ENCODE data around the gene AGPAT3. TPM values are rescaled to one million over a fixed set of nuclear protein-coding genes. Genes with fewer than 3 reads are reported as not detected.
A peak's percentile ranks its signal among the peaks of the same experiment; 100 is the strongest.

Gene AGPAT3
- total and polyA plus RNA-seq, 10 of the 15 experiments (the other 5 are each of a cell fraction or from before 2014, with no cell fraction given), result 1.2 to 110 (median 30.8) TPM

- TF ChIP-seq CEBPZ (IDR thresholded peaks at IDR 0.05; ENCODE audit: low read depth, low read length) (no peak), CREM (IDR thresholded peaks at IDR 0.05; ENCODE audit: low read depth) (0 out of 2 replicates have a peak, but pooled peaks have one; percentile 15), E2F8 (IDR thresholded peaks at IDR 0.05; ENCODE audit: low read depth, partially characterized antibody) (no peak), IKZF2 (IDR thresholded peaks at IDR 0.05) (peak in 1 of 2 experiments; percentile 7; a peak in 1 of 4 replicates), NFYB (IDR thresholded peaks at IDR 0.05; ENCODE audit: insufficient read depth, low read depth, low read length) (no peak), MEF2B (IDR thresholded peaks at IDR 0.05; ENCODE audit: partially characterized antibody, poor library complexity, severe bottlenecking) (peak; percentile 27), ZNF384 (IDR thresholded peaks at IDR 0.05; ENCODE audit: borderline replicate concordance, low read depth, low read length) (no peak), HDAC6 (IDR thresholded peaks at IDR 0.05; ENCODE audit: unreplicated experiment) (no peak), DPF2 (IDR thresholded peaks at IDR 0.05) (0 out of 2 replicates have a peak, but pooled peaks have one; percentile 22), YBX1 (IDR thresholded peaks at IDR 0.05) (no peak), WRNIP1 (IDR thresholded peaks at IDR 0.05; ENCODE audit: borderline replicate concordance, low read depth, low read length) (no peak), CHD1 (IDR thresholded peaks at IDR 0.05; ENCODE audit: low read depth, low read length) (0 out of 2 replicates have a peak, but pooled peaks have one; percentile 43), SRF (IDR thresholded peaks at IDR 0.05; ENCODE audit: low read depth in 2 of 2, low read length in 2 of 2) (peak in 1 of 2 experiments; percentile 56; a peak in 2 of 4 replicates), SP1 (IDR thresholded peaks at IDR 0.05; ENCODE audit: low read depth, low read length) (peak; percentile 16), KLF5 (IDR thresholded peaks at IDR 0.05; ENCODE audit: partially characterized antibody) (no peak), USF1 (IDR thresholded peaks at IDR 0.05; ENCODE audit: borderline replicate concordance, extremely low read length, insufficient read depth, low read depth, low read length) (no peak), POLR2AphosphoS5 (IDR thresholded peaks at IDR 0.05; ENCODE audit: low read length) (peak; percentile 53)
Observed at GRCh38 chr21:43916691-43917514, 51.9 kb downstream of the AGPAT3 start (continued).
